WTC11 (cell line): ENCODE results near the gene PNRC1. TPM values are rescaled to one million over a fixed set of nuclear protein-coding genes. Genes with fewer than 3 reads are reported as not detected.
"Not testable (repeated sequence)": the region's sequence is repeated elsewhere in the genome, so short reads cannot be mapped to it uniquely, and the experiment has no call there.

ENCODE experiments used
- ATAC-seq: fragments of 200-7000 bp; cut with Tn5 transposase; 2 replicates; pipeline ENCODE4 v1.10.0; 2021; ENCODE audit warnings: mild to moderate bottlenecking, moderate library complexity
- CTCF ChIA-PET: fragments of 300-600 bp; sonication (Branson Sonifier 250); formaldehyde crosslinking; loops from one replicate; lab custom pipeline; 2021; ENCODE audit warnings: antibody characterized with exemption; lab: Charles Lee
- POLR2A ChIA-PET: fragments of 350-600 bp; sonication (Branson Sonifier 250); formaldehyde crosslinking; loops from one replicate; lab custom pipeline; 2021; ENCODE audit warnings: antibody characterized with exemption; lab: Charles Lee
- DNase-seq: peaks from one replicate; pipeline ENCODE4 v3.0.0; 2021; ENCODE audit warnings: low spot score
- H3K27ac Mint-ChIP-seq: 2 replicates; pipeline ENCODE4 v1.8.0; 2021; ENCODE audit warnings: mixed read lengths
- H3K27me3 Mint-ChIP-seq: 2 replicates; pipeline ENCODE4 v1.8.0; 2021; ENCODE audit warnings: low read depth, mild to moderate bottlenecking, moderate library complexity, mixed read lengths
- H3K36me3 Mint-ChIP-seq: 2 replicates; pipeline ENCODE4 v1.8.0; 2021; ENCODE audit warnings: mixed read lengths
- H3K4me1 Mint-ChIP-seq: 2 replicates; pipeline ENCODE4 v1.8.0; 2022; ENCODE audit warnings: mixed read lengths
- H3K4me3 Mint-ChIP-seq: 2 replicates; pipeline ENCODE4 v1.8.0; 2021; ENCODE audit warnings: mild to moderate bottlenecking, moderate library complexity, mixed read lengths
- H3K9me3 Mint-ChIP-seq: 2 replicates; pipeline ENCODE4 v1.8.0; 2021; ENCODE audit warnings: mixed read lengths
- ARID4B ChIP-seq: sonication (generic); formaldehyde crosslinking; IDR thresholded peaks from 2 replicates; pipeline ENCODE4 v1.8.0; 2023; ENCODE audit warnings: missing genetic modification reagents, mild to moderate bottlenecking, borderline replicate concordance
- ATF1 ChIP-seq: sonication (generic); formaldehyde crosslinking; IDR thresholded peaks from 2 replicates; pipeline ENCODE4 v1.8.1; 2023; ENCODE audit warnings: mild to moderate bottlenecking, moderate library complexity, missing genetic modification reagents
- CBFB ChIP-seq: sonication (generic); formaldehyde crosslinking; IDR thresholded peaks from 2 replicates; pipeline ENCODE4 v1.8.1; 2022; ENCODE audit warnings: mild to moderate bottlenecking, low read depth, missing genetic modification reagents
- CTCF ChIP-seq: fragments of 200-600 bp; IDR thresholded peaks from 2 replicates; pipeline ENCODE4 v1.8.0; 2022; ENCODE audit warnings: antibody characterized with exemption
- ELF4 ChIP-seq: sonication (generic); formaldehyde crosslinking; IDR thresholded peaks from 2 replicates; pipeline ENCODE4 v1.8.1; 2022; ENCODE audit warnings: low read depth, mild to moderate bottlenecking, moderate library complexity, missing genetic modification reagents
- EMX1 ChIP-seq: fragments of 250-450 bp; sonication (Bioruptor Pico); IDR thresholded peaks from 2 replicates; pipeline ENCODE4 v1.8.0; 2021; ENCODE audit warnings: mild to moderate bottlenecking
- ERG ChIP-seq: fragments of 250-450 bp; sonication (Bioruptor Pico); IDR thresholded peaks from 2 replicates; pipeline ENCODE4 v1.8.0; 2021; ENCODE audit warnings: mild to moderate bottlenecking
- FOXJ3 ChIP-seq: sonication (generic); formaldehyde crosslinking; IDR thresholded peaks from 2 replicates; pipeline ENCODE4 v1.9.0; 2021; ENCODE audit warnings: missing genetic modification reagents, mild to moderate bottlenecking, borderline replicate concordance
- IRF2 ChIP-seq: sonication (generic); formaldehyde crosslinking; IDR thresholded peaks from 2 replicates; pipeline ENCODE4 v1.8.0; 2022; ENCODE audit warnings: low read depth, missing genetic modification reagents, borderline replicate concordance
- KAT7 ChIP-seq: sonication (generic); formaldehyde crosslinking; IDR thresholded peaks from 2 replicates; pipeline ENCODE4 v1.8.1; 2023; ENCODE audit warnings: missing genetic modification reagents, mild to moderate bottlenecking, borderline replicate concordance
- SP1 ChIP-seq: sonication (generic); formaldehyde crosslinking; conservative IDR thresholded peaks from 2 replicates; pipeline ENCODE4 v1.8.1; 2022; ENCODE audit warnings: missing genetic modification reagents
- TEAD4 ChIP-seq: sonication (generic); formaldehyde crosslinking; IDR thresholded peaks from 2 replicates; pipeline ENCODE4 v1.8.0; 2022; ENCODE audit warnings: mild to moderate bottlenecking, missing genetic modification reagents
- ZNF232 ChIP-seq: sonication (generic); formaldehyde crosslinking; IDR thresholded peaks from 2 replicates; pipeline ENCODE4 v1.8.0; 2022; ENCODE audit warnings: mild to moderate bottlenecking, missing genetic modification reagents
- ZNF317 ChIP-seq: sonication (generic); formaldehyde crosslinking; IDR thresholded peaks from 2 replicates; pipeline ENCODE4 v1.8.1; 2023; ENCODE audit warnings: low read depth, mild to moderate bottlenecking, moderate library complexity, missing genetic modification reagents, borderline replicate concordance
- ZNF396 ChIP-seq: fragments of 250-450 bp; sonication (Bioruptor Pico); IDR thresholded peaks from 2 replicates; pipeline ENCODE4 v1.8.0; 2021; ENCODE audit warnings: mild to moderate bottlenecking, moderate library complexity, borderline replicate concordance
- ZNF416 ChIP-seq: fragments of 250-450 bp; sonication (Bioruptor Pico); IDR thresholded peaks from 2 replicates; pipeline ENCODE4 v1.9.0; 2021; ENCODE audit warnings: mild to moderate bottlenecking, inconsistent platforms
- ZNF425 ChIP-seq: fragments of 250-450 bp; sonication (Bioruptor Pico); conservative IDR thresholded peaks from 2 replicates; pipeline ENCODE4 v1.9.0; 2021; ENCODE audit warnings: mild to moderate bottlenecking
- total RNA-seq: library from RNA; stranded (reverse); gene quantifications from 3 replicates; pipeline ENCODE4 v1.2.3, GENCODE V29; 2021
- TF ChIP-seq, protein P1 (sequence below): fragments of 250-450 bp; sonication (Bioruptor Pico); IDR thresholded peaks from 2 replicates; pipeline ENCODE4 v1.9.0; 2021; ENCODE audit warnings: mild to moderate bottlenecking

PNRC1 gene
- total RNA-seq, 1 experiment from 2014 or later = 39.0 TPM

- peaks cover 1% of the 10 kb centered on the region; the same call in 1 of the 2 replicates for H3K4me1 Mint-ChIP-seq
Measured at GRCh38 chr6:89063881-89064280, 16.7 kb upstream of the PNRC1 start.

DNA sequence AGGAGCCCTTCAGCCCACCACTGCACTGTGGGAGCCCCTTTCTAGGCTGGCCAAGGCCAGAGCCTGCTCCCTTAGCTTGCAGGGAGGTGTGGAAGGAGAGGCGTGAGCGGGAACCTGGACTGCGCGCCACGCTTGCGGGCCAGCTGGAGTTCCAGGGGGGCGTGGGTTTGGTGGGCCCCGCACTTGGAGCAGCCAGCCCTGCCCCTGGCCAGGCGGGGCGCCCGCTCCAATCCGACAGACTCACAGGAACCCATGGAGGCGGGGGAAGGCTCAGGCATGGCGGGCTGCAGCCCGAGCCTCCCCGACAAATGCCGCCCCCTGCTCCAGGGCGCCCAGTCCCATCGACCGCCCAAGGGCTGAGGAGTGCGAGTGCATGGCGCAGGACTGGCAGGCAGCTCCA is 15.6 kb upstream of the PNRC1 start:
- POLR2A ChIA-PET, H3K4me3 Mint-ChIP-seq, DNase-seq: not testable (repeated sequence)

More at GRCh38 chr6:89063881-89064280, 16.7 kb upstream of the PNRC1 start:
- Mint-ChIP-seq H3K27me3 (peaks cover 7% of the 10 kb centered on the region), H3K27ac (no peak overlapping the region), H3K36me3 (peaks cover 3% of the 10 kb centered on the region; the same call in 1 of the 2 replicates)
- DNase-seq = no peak
- CTCF ChIA-PET = interaction anchor here (2.0 kb wide), 1 partner anchor 16 kb away, joined by 5 read pairs; the partner anchor contains the start of gene PNRC1
- TF ChIP-seq, protein P1, sequence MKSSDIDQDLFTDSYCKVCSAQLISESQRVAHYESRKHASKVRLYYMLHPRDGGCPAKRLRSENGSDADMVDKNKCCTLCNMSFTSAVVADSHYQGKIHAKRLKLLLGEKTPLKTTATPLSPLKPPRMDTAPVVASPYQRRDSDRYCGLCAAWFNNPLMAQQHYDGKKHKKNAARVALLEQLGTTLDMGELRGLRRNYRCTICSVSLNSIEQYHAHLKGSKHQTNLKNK (CRISPR knock-in tag) = no peak
- no peak for TF ChIP-seq FOXJ3 (CRISPR knock-in tag)
- TF ChIP-seq ZNF425 (CRISPR knock-in tag) = no peak
- TF ChIP-seq, all 79 proteins: peak for 0
- H3K9me3 Mint-ChIP-seq = peaks cover 14% of the 10 kb centered on the region
- POLR2A ChIA-PET = no interaction called here
- ATAC-seq = no peak
- no peak overlapping the region for H3K4me3 Mint-ChIP-seq

DNA sequence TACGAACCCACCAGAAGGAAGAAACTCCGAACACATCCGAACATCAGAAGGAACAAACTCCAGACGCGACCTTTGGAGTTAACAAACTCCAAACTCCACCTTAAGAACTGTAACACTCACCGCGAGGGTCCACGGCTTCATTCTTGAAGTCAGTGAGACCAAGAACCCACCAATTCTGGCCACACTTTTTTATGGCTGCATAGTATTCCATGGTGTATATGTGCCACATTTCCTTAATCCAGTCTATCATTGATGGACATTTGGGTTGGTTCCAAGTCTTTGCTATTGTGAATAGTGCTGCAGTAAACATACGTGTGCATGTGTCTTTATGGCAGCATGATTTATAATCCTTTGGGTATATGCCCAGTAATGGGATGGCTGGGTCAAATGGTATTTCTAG is 14.4 kb upstream of the PNRC1 start:
- H3K27ac Mint-ChIP-seq, H3K36me3 Mint-ChIP-seq, CTCF ChIA-PET, H3K4me1 Mint-ChIP-seq, ATAC-seq, POLR2A ChIA-PET, H3K27me3 Mint-ChIP-seq, H3K4me3 Mint-ChIP-seq, DNase-seq: not testable (repeated sequence)
- H3K9me3 Mint-ChIP-seq = peaks cover 14% of the 10 kb centered on the region

More for the DNA sequence above, 15.6 kb upstream of the PNRC1 start:
- H3K27ac Mint-ChIP-seq, H3K4me1 Mint-ChIP-seq, H3K36me3 Mint-ChIP-seq, ATAC-seq, H3K27me3 Mint-ChIP-seq, CTCF ChIA-PET: not testable (repeated sequence)
- peaks cover 14% of the 10 kb centered on the region for H3K9me3 Mint-ChIP-seq

GRCh38 chr6:89066940-89067646 is 13.5 kb upstream of the PNRC1 start:
- ATAC-seq (no peak), DNase-seq (no peak)
- Mint-ChIP-seq H3K27me3 (peaks cover 10% of the 10 kb centered on the region), H3K9me3 (peaks cover 14% of the 10 kb centered on the region), H3K27ac (no peak overlapping the region), H3K36me3 (peaks cover 3% of the 10 kb centered on the region; the same call in 1 of the 2 replicates), H3K4me3 (no peak overlapping the region), H3K4me1 (no peaks in the 10 kb centered on the region)
- POLR2A ChIA-PET = no interaction called here
- CTCF ChIA-PET = interaction anchor here (1.0 kb wide), 2 partner anchors 12 to 84 kb away, joined by 3 read pairs; no protein-coding TSS in a partner anchor
- no peak for TF ChIP-seq EMX1 (CRISPR knock-in tag)
- no peak for TF ChIP-seq CBFB (CRISPR knock-in tag)
- TF ChIP-seq ZNF317 = no peak
- no peak for TF ChIP-seq ATF1 (CRISPR knock-in tag)
- no peak for TF ChIP-seq ELF4 (CRISPR knock-in tag)
- no peak for TF ChIP-seq ZNF232
- TF ChIP-seq TEAD4 (CRISPR knock-in tag) = no peak
- no peak for TF ChIP-seq IRF2 (CRISPR knock-in tag)
- no peak for TF ChIP-seq SP1 (CRISPR knock-in tag)
- TF ChIP-seq CTCF = no peak
- no peak for TF ChIP-seq KAT7 (CRISPR knock-in tag)
- TF ChIP-seq ZNF396 (CRISPR knock-in tag) = no peak
- no peak for TF ChIP-seq ARID4B (CRISPR knock-in tag)
- TF ChIP-seq ZNF416 (CRISPR knock-in tag) = no peak
- TF ChIP-seq ERG = no peak
